ENCODE measurements around the gene XG.
"Not testable (repeated sequence)": the region's sequence is repeated elsewhere in the genome, so short reads cannot be mapped to it uniquely, and the experiment has no call there.

The XG gene

DNA sequence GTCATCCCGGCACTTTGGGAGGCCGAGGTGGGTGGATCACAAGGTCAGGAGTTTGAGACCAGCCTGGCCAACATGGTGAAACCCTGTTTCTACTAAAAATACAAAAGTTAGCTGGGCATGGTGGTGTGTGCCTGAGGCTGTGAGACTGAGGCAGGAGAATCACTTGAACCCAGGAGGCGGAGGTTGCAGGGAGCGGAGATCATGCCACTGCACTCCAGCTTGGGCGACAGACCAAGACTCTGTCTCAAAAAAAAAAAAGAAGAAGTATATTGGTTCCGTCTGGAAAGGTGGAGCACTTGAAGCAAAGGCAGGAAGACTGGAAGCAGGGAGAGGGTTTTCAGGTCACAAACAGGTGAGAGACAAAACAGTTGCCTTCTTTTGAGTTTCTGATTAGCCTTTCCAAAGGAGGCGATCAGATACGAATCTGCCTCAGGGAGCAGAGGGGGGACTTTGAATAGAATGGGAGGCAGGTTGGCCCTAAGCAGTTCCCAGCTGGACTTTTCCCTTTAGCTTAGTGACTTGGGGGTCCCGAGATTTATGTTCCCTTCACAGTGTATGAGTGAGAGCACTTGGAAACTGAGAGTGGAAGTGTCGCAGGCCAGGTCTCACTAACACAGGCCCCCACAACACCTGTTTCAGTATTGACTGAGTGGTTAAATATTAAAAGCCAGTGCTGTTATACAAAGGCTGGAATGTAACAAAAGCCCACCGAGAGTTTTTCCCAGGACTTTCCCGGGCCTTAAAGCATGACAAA is 28.8 kb downstream of the XG start:
- H3K36me3 ChIP-seq (ENCODE audit: control insufficient read depth, insufficient read depth, low read length); DNase-seq (ENCODE audit: low read depth, low spot score); H3K9me3 ChIP-seq (ENCODE audit: control insufficient read depth, insufficient read depth, low read length); H3K27me3 ChIP-seq (ENCODE audit: control insufficient read depth, insufficient read depth, low read length); H3K4me3 ChIP-seq (ENCODE audit: low read length); H3K4me1 ChIP-seq (ENCODE audit: control insufficient read depth, insufficient read depth, low read length): not testable (repeated sequence)
- H3K27ac ChIP-seq (ENCODE audit: low read length) = peak overlapping the region; percentile 55
- no CpG with 5 or more reads among the region's 12 CpGs for WGBS (ENCODE audit: insufficient coverage, insufficient read length)

DNA sequence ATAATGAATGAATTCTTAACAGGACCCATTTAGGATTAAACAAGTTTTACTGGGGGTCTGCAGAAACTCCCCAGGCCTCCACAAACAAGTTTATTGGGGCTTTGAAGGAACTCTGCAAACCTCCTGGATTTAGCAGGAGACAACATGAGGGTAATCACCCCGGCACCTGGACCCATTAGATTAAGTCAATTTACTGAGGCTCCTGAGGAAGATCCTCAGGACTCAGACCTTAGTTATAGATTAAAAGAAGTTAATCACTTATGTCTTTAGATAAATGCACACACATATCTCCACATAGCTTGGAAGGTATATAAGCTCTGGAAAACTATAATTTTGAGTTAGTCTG is 29.4 kb downstream of the XG start:
- Histone ChIP-seq H3K4me3 (ENCODE audit: low read length) (no peak overlapping the region), H3K9me3 (ENCODE audit: control insufficient read depth, insufficient read depth, low read length) (no peaks in the 10 kb centered on the region), H3K27ac (ENCODE audit: low read length) (peak overlapping the region; percentile 55), H3K4me1 (ENCODE audit: control insufficient read depth, insufficient read depth, low read length) (no peaks in the 10 kb centered on the region; the same call in 1 of the 2 replicates), H3K36me3 (ENCODE audit: control insufficient read depth, insufficient read depth, low read length) (no peaks in the 10 kb centered on the region), H3K27me3 (ENCODE audit: control insufficient read depth, insufficient read depth, low read length) (no peaks in the 10 kb centered on the region)
- no CpG with 5 or more reads among the region's 1 CpG for WGBS (ENCODE audit: insufficient coverage, insufficient read length)
- DNase-seq (ENCODE audit: low read depth, low spot score) = no peak

DNA sequence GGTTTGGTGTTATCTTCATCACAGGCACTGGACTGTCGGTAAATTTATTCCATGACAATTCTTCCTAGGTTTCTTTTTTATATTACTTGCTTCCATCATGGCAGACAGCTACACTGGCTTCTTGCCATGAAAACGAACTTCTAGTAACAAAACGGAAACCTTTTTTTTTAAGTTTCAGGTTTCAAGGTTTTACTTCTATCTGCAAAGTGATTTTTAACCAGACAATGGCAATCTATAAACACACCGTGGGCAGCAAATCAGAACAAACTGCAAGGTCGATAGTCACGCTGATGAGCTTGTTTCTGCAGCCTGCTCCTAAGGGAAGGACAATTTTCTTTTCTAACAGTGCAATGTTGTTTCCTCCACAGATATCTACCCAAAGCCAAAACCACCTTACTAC is 29.9 kb downstream of the XG start:
- H3K36me3 ChIP-seq (ENCODE audit: control insufficient read depth, insufficient read depth, low read length) = no peaks in the 10 kb centered on the region
- no peaks in the 10 kb centered on the region for H3K9me3 ChIP-seq (ENCODE audit: control insufficient read depth, insufficient read depth, low read length)
- H3K27ac ChIP-seq (ENCODE audit: low read length) = no peak overlapping the region
- H3K27me3 ChIP-seq (ENCODE audit: control insufficient read depth, insufficient read depth, low read length) = no peaks in the 10 kb centered on the region
- no CpG with 5 or more reads among the region's 6 CpGs for WGBS (ENCODE audit: insufficient coverage, insufficient read length)
- no peak overlapping the region for H3K4me3 ChIP-seq (ENCODE audit: low read length)
- H3K4me1 ChIP-seq (ENCODE audit: control insufficient read depth, insufficient read depth, low read length) = no peaks in the 10 kb centered on the region; the same call in 1 of the 2 replicates
- no peak for DNase-seq (ENCODE audit: low read depth, low spot score)

DNA sequence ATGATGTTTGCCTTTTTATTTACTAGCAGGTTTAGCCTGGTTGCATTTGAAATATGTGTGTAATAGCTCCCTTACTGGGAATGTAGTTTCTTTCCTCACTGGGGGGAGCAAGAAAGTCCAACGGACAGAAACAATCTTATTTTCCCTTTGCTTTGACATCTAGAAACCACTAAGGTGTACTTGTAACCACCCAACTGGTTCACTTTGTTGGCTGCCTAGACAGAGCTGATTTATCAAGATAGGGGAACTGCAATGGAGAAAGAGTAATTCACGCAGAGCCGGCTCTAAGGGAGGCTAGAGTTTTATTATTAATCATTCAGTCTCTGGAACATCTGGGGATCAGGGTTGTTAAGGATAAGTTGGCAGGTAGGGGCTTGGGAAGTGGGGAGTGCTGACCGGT is 30.3 kb downstream of the XG start:
- no peaks in the 10 kb centered on the region for H3K27me3 ChIP-seq (ENCODE audit: control insufficient read depth, insufficient read depth, low read length)
- H3K27ac ChIP-seq (ENCODE audit: low read length) = no peak overlapping the region
- DNase-seq (ENCODE audit: low read depth, low spot score) = no peak
- H3K4me1 ChIP-seq (ENCODE audit: control insufficient read depth, insufficient read depth, low read length) = no peaks in the 10 kb centered on the region; the same call in 1 of the 2 replicates
- H3K36me3 ChIP-seq (ENCODE audit: control insufficient read depth, insufficient read depth, low read length) = no peaks in the 10 kb centered on the region
- no peaks in the 10 kb centered on the region for H3K9me3 ChIP-seq (ENCODE audit: control insufficient read depth, insufficient read depth, low read length)
- no CpG with 5 or more reads among the region's 4 CpGs for WGBS (ENCODE audit: insufficient coverage, insufficient read length)
- no peak overlapping the region for H3K4me3 ChIP-seq (ENCODE audit: low read length)

DNA sequence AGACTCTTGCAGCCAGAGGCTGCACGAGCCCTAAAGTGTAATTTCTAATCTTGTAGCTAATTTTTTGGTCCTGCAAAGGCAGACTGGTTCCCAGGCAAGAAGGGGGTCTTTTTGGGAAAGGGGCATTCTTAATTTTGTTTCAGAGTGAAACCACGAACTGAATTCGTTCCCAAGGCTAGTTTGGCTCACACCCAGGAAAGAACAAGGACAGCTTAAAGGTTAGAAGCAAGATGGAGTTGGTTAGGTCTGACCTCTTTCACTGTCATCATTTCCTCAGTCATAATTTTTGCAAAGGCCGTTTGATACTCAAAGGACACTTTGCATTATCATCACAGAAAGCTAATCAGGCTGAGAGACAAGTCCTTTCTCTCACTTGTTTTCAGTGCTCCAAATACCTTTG is 30.9 kb downstream of the XG start:
- H3K4me1 ChIP-seq (ENCODE audit: control insufficient read depth, insufficient read depth, low read length) = no peaks in the 10 kb centered on the region; the same call in 1 of the 2 replicates
- no peaks in the 10 kb centered on the region for H3K9me3 ChIP-seq (ENCODE audit: control insufficient read depth, insufficient read depth, low read length)
- whole genome bisulfite sequencing (ENCODE audit: insufficient coverage, insufficient read length) = no CpG with 5 or more reads among the region's 4 CpGs
- no peak overlapping the region for H3K27ac ChIP-seq (ENCODE audit: low read length)
- no peak for DNase-seq (ENCODE audit: low read depth, low spot score)
- H3K4me3 ChIP-seq (ENCODE audit: low read length) = no peak overlapping the region
- H3K27me3 ChIP-seq (ENCODE audit: control insufficient read depth, insufficient read depth, low read length) = no peaks in the 10 kb centered on the region
- no peaks in the 10 kb centered on the region for H3K36me3 ChIP-seq (ENCODE audit: control insufficient read depth, insufficient read depth, low read length)

DNA sequence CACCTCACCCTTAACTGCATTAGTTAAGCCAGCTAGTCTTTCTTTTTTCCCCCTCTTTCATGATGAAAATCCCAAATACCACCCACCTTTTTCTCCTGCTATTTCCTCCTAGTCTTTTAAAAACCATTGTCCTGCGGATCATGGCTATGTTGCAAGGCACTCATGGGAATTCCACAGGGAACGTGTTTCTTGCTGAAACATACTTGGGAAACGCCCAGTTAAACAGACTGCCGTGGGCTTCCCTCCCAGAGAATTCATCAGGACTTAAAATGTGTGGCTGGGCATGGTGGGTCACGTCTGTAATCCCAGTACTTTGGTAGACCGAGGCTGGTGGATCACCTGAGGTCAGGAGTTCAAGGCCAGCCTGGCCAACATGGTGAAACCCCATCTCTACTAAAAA is 32.2 kb downstream of the XG start:
- WGBS (ENCODE audit: insufficient coverage, insufficient read length) = no CpG with 5 or more reads among the region's 6 CpGs
- H3K27ac ChIP-seq (ENCODE audit: low read length) = no peak overlapping the region
- no peaks in the 10 kb centered on the region for H3K9me3 ChIP-seq (ENCODE audit: control insufficient read depth, insufficient read depth, low read length)
- H3K27me3 ChIP-seq (ENCODE audit: control insufficient read depth, insufficient read depth, low read length) = no peaks in the 10 kb centered on the region
- H3K4me3 ChIP-seq (ENCODE audit: low read length) = no peak overlapping the region
- H3K36me3 ChIP-seq (ENCODE audit: control insufficient read depth, insufficient read depth, low read length) = no peaks in the 10 kb centered on the region
- DNase-seq (ENCODE audit: low read depth, low spot score) = no peak
- no peaks in the 10 kb centered on the region; the same call in 1 of the 2 replicates for H3K4me1 ChIP-seq (ENCODE audit: control insufficient read depth, insufficient read depth, low read length)

DNA sequence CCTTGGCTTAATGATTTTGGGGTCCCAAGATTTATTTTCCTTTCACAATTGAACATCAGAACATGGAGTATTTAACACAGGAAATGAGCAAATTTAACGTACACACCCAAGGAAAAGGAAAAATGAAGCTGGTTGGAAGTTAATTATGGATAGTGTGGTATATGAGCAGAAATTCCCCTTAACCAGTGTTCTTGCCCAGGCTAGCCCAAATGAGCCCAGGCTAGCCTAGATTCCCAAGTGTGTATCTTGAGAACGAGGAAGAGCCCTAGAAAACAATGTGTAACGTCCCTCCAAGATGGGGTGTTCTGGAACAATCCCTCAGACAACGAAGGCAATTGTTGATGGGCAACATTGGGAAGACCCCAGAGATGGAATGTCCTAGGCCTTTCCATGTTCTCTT is 33.7 kb downstream of the XG start:
- no peaks in the 10 kb centered on the region for H3K36me3 ChIP-seq (ENCODE audit: control insufficient read depth, insufficient read depth, low read length)
- no CpG with 5 or more reads among the region's 4 CpGs for WGBS (ENCODE audit: insufficient coverage, insufficient read length)
- no peaks in the 10 kb centered on the region for H3K27me3 ChIP-seq (ENCODE audit: control insufficient read depth, insufficient read depth, low read length)
- H3K27ac ChIP-seq (ENCODE audit: low read length) = no peak overlapping the region
- H3K4me3 ChIP-seq (ENCODE audit: low read length) = no peak overlapping the region
- H3K9me3 ChIP-seq (ENCODE audit: control insufficient read depth, insufficient read depth, low read length) = no peaks in the 10 kb centered on the region
- no peak for DNase-seq (ENCODE audit: low read depth, low spot score)
- no peaks in the 10 kb centered on the region; the same call in 1 of the 2 replicates for H3K4me1 ChIP-seq (ENCODE audit: control insufficient read depth, insufficient read depth, low read length)

DNA sequence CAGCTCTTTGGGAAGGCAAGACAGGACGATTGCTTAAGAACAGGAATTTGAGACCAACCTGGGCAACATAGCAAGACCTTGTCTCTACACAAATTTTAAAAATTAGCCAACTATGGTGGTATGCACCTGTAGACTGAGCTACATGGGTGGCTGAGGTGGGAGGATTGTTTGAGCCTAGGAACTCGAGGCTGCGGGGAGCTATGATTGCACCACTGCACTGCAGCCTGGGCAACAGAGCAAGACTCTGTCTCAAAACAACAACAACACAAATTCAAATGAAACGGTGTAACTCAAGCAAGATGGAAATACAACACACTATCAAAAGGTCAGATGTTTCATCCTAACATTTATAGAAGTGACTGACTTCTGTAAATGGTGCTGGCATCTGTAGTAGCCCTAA is 37.1 kb downstream of the XG start:
- H3K36me3 ChIP-seq (ENCODE audit: control insufficient read depth, insufficient read depth, low read length) = no peaks in the 10 kb centered on the region
- no peak overlapping the region for H3K27ac ChIP-seq (ENCODE audit: low read length)
- H3K27me3 ChIP-seq (ENCODE audit: control insufficient read depth, insufficient read depth, low read length) = no peaks in the 10 kb centered on the region
- DNase-seq (ENCODE audit: low read depth, low spot score) = no peak
- H3K4me1 ChIP-seq (ENCODE audit: control insufficient read depth, insufficient read depth, low read length) = peaks cover 2% of the 10 kb centered on the region; the same call in 1 of the 2 replicates
- WGBS (ENCODE audit: insufficient coverage, insufficient read length) = no CpG with 5 or more reads among the region's 4 CpGs
- no peak overlapping the region for H3K4me3 ChIP-seq (ENCODE audit: low read length)
- H3K9me3 ChIP-seq (ENCODE audit: control insufficient read depth, insufficient read depth, low read length) = no peaks in the 10 kb centered on the region

DNA sequence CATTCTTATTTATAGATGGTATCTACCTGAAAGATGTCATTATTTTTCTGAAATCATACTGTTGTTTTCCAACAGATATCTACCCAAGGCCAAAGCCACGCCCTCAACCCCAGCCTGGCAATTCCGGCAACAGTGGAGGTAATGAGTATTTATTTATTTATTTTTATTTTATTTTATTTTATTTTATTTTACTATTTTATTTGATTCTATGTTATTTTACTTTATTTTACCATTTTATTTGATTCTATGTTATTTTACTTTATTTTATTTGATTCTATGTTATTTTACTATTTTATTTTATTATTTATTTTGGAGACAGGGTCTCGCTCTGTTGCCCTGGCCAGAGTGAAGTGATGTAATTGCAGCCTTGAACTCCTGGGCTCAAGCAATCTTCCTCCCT is 37.7 kb downstream of the XG start:
- no CpG with 5 or more reads among the region's 3 CpGs for WGBS (ENCODE audit: insufficient coverage, insufficient read length)
- H3K4me1 ChIP-seq (ENCODE audit: control insufficient read depth, insufficient read depth, low read length) = peaks cover 2% of the 10 kb centered on the region; the same call in 1 of the 2 replicates
- H3K27me3 ChIP-seq (ENCODE audit: control insufficient read depth, insufficient read depth, low read length) = no peaks in the 10 kb centered on the region
- H3K4me3 ChIP-seq (ENCODE audit: low read length) = no peak overlapping the region
- no peaks in the 10 kb centered on the region for H3K36me3 ChIP-seq (ENCODE audit: control insufficient read depth, insufficient read depth, low read length)
- no peaks in the 10 kb centered on the region for H3K9me3 ChIP-seq (ENCODE audit: control insufficient read depth, insufficient read depth, low read length)
- H3K27ac ChIP-seq (ENCODE audit: low read length) = no peak overlapping the region
- DNase-seq (ENCODE audit: low read depth, low spot score) = no peak

DNA sequence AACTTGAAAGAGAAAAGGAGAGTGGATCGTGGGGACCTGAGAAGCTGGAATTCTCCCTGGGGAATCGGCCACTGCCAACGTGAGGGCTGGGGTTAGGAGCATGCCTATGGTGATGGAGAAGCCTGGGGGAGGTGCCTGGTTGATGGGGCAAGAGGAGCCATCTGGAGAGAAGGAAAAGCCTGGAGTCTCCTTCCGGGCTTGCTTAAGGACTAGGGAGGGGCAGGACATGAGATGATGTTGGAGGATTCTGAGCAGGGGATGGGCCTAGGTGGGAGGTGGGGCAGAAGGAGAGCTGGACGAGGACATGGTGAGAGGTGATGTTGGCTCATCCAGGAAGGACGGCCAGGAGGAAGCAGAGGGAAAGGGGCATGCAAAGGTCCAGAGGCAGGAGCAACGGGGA is 41.9 kb downstream of the XG start:
- no CpG with 5 or more reads among the region's 7 CpGs for WGBS (ENCODE audit: insufficient coverage, insufficient read length)
- H3K27me3 ChIP-seq (ENCODE audit: control insufficient read depth, insufficient read depth, low read length) = no peaks in the 10 kb centered on the region
- no peaks in the 10 kb centered on the region for H3K9me3 ChIP-seq (ENCODE audit: control insufficient read depth, insufficient read depth, low read length)
- H3K4me3 ChIP-seq (ENCODE audit: low read length) = no peak overlapping the region
- H3K4me1 ChIP-seq (ENCODE audit: control insufficient read depth, insufficient read depth, low read length) = peaks cover 2% of the 10 kb centered on the region; the same call in 1 of the 2 replicates
- no peaks in the 10 kb centered on the region for H3K36me3 ChIP-seq (ENCODE audit: control insufficient read depth, insufficient read depth, low read length)
- no peak for DNase-seq (ENCODE audit: low read depth, low spot score)
- H3K27ac ChIP-seq (ENCODE audit: low read length) = no peak overlapping the region

DNA sequence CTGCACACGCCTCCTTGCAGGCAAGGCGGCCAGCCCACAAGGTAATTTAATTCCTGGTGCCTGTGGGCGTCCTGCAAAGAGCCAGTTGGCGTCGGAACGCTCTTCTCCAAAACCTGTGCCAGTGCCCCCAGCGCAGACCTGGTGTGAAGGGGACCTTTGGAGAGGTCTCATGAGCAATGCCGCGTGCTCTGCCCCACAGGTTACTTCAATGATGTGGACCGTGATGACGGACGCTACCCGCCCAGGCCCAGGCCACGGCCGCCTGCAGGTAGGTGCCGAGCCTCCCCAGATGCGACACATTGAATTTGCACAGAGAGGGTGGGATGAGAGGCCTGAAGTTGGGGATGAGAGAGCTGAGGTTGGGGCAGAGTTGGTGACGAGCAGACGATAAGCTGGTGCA is 42.5 kb downstream of the XG start:
- DNase-seq (ENCODE audit: low read depth, low spot score) = no peak
- Histone ChIP-seq H3K27ac (ENCODE audit: low read length) (no peak overlapping the region), H3K36me3 (ENCODE audit: control insufficient read depth, insufficient read depth, low read length) (no peaks in the 10 kb centered on the region), H3K4me3 (ENCODE audit: low read length) (no peak overlapping the region), H3K9me3 (ENCODE audit: control insufficient read depth, insufficient read depth, low read length) (no peaks in the 10 kb centered on the region), H3K4me1 (ENCODE audit: control insufficient read depth, insufficient read depth, low read length) (peaks cover 2% of the 10 kb centered on the region; the same call in 1 of the 2 replicates), H3K27me3 (ENCODE audit: control insufficient read depth, insufficient read depth, low read length) (no peaks in the 10 kb centered on the region)
- WGBS (ENCODE audit: insufficient coverage, insufficient read length) = no CpG with 5 or more reads among the region's 19 CpGs
